ENCODE data around the gene MED13L. TPM values are rescaled to one million over a fixed set of nuclear protein-coding genes. Genes with fewer than 3 reads are reported as not detected.

Gene MED13L
- total and polyA plus RNA-seq, 2 donors (not counting 1 experiment from before 2014, with no cell fraction given), result 20.3 to 207 TPM

DNA sequence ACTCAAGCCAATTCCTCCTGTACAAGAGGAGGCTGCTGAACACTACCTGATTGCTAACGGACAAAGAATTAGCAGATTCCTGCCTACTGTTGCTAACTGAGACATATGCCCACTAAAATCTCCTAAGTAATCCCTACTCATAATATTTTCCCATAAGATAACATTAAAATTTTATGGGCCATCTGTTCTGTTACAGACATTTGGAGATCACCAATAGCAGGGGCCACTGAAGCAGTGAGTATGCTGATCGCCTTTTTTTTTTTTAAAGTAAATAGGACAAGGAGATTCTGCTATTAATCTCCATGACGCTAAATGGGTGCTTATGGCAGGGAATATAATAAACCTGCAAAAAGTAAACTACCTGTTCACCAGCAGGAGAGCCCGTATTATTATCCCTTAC is 292.9 kb downstream of the MED13L start:
- ATAC-seq (ENCODE audit: low read depth), result no peak
- H3K27ac ChIP-seq (ENCODE audit: low read length in 2 of 2), result no peak overlapping the region
- H3K4me1 ChIP-seq (ENCODE audit: control insufficient read depth in 2 of 2, insufficient read depth in 2 of 2, low read length in 2 of 2), result peaks cover 15% of the 10 kb centered on the region in 2 donors
- H3K27me3 ChIP-seq (replicated peaks in 1 of 4; ENCODE audit: control extremely low read depth in 1 of 4, control insufficient read depth in 3 of 4, insufficient read depth in 4 of 4, low read length in 3 of 4), result no peaks in the 10 kb centered on the region
- Mint-ChIP-seq H3K9me3 (ENCODE audit: insufficient read depth) (no peaks in the 10 kb centered on the region), H3K27ac (no peak overlapping the region), H3K4me3 (no peak overlapping the region), H3K4me1 (peaks cover 20% of the 10 kb centered on the region), H3K27me3 (no peaks in the 10 kb centered on the region)
- peaks cover 22 to 71% of the 10 kb centered on the region in 2 experiments for H3K36me3 ChIP-seq (replicated peaks in 1 of 2; ENCODE audit: control extremely low read depth in 1 of 2, control insufficient read depth in 1 of 2, extremely low read depth in 1 of 2, insufficient read depth in 2 of 2, low read length in 1 of 2)
- H3K9ac ChIP-seq (ENCODE audit: low read length), result no peak overlapping the region
- no peak overlapping the region for H3K4me2 ChIP-seq (replicated peaks; ENCODE audit: low read depth, low read length, poor library complexity, severe bottlenecking)
- H3K4me3 ChIP-seq (ENCODE audit: control extremely low read depth in 1 of 5, extremely low read depth in 1 of 5, insufficient read depth in 1 of 5, low read depth in 2 of 5, low read length in 4 of 5), result no peak overlapping the region
- 91% methylated on average over 1 of the region's 4 CpGs for WGBS (ENCODE audit: insufficient coverage)
- ChIA-PET POLR2A (no interaction called here), CTCF (interaction anchor here (2.3 kb wide), 1 partner anchor 725 kb away, joined by 13 read pairs; no protein-coding TSS in a partner anchor)
- no peak for DNase-seq
- H2AFZ ChIP-seq (ENCODE audit: insufficient read depth, low read depth, low read length, poor library complexity, severe bottlenecking), result no peak overlapping the region
- H4K20me1 ChIP-seq (ENCODE audit: control insufficient read depth, insufficient read depth, low read length, poor library complexity, severe bottlenecking), result peaks cover 12% of the 10 kb centered on the region
- peaks cover 10% of the 10 kb centered on the region for H3K79me2 ChIP-seq (ENCODE audit: control insufficient read depth, insufficient read depth, low read length)
- intact Hi-C loops (cut with micrococcal nuclease), result no loop called here
- TF ChIP-seq, protein P1, sequence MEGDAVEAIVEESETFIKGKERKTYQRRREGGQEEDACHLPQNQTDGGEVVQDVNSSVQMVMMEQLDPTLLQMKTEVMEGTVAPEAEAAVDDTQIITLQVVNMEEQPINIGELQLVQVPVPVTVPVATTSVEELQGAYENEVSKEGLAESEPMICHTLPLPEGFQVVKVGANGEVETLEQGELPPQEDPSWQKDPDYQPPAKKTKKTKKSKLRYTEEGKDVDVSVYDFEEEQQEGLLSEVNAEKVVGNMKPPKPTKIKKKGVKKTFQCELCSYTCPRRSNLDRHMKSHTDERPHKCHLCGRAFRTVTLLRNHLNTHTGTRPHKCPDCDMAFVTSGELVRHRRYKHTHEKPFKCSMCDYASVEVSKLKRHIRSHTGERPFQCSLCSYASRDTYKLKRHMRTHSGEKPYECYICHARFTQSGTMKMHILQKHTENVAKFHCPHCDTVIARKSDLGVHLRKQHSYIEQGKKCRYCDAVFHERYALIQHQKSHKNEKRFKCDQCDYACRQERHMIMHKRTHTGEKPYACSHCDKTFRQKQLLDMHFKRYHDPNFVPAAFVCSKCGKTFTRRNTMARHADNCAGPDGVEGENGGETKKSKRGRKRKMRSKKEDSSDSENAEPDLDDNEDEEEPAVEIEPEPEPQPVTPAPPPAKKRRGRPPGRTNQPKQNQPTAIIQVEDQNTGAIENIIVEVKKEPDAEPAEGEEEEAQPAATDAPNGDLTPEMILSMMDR (IDR thresholded peaks at IDR 0.05), result no peak
- TF ChIP-seq EZH2 (IDR thresholded peaks at IDR 0.05; ENCODE audit: borderline replicate concordance, insufficient read depth, low read depth, low read length, poor library complexity, severe bottlenecking), result no peak
- H3K9me3 ChIP-seq (ENCODE audit: control extremely low read depth in 1 of 3, control insufficient read depth in 2 of 3, insufficient read depth in 1 of 3, low read length in 2 of 3), result no peaks in the 10 kb centered on the region

DNA sequence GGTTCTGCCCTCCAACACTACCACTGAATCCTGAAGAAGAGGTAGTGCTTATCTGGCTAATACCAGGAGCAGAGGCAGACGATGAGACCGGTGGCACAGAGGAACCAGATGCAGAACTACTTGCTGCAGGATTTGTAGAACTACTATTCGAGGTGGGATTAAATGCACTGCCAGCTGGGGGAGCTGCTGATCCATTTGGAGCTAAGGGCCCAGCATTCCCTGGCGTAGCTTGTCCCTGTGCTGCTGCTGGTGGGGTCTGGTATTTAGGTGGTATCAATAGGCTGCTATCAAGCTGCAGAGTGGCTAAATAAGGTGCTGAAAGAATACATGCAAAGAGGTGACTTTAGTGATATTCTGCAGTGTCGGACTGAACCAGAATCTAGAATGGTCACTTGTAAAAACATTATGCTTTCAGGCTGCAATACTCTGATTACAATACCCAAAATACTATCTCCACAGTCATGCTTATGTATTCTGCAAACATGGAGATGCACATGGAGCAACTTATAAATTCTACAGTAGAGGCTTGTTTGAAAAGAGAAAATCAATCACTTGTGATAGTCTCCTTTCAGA is 294.2 kb downstream of the MED13L start:
- Histone ChIP-seq H2AFZ (ENCODE audit: insufficient read depth, low read depth, low read length, poor library complexity, severe bottlenecking) (no peak overlapping the region), H3K9ac (ENCODE audit: low read length) (no peak overlapping the region), H3K4me3 (ENCODE audit: control extremely low read depth in 1 of 5, extremely low read depth in 1 of 5, insufficient read depth in 1 of 5, low read depth in 2 of 5, low read length in 4 of 5) (no peak overlapping the region), H3K27ac (ENCODE audit: low read length in 2 of 2) (no peak overlapping the region), H3K9me3 (ENCODE audit: control extremely low read depth in 1 of 3, control insufficient read depth in 2 of 3, insufficient read depth in 1 of 3, low read length in 2 of 3) (no peaks in the 10 kb centered on the region), H3K4me2 (replicated peaks; ENCODE audit: low read depth, low read length, poor library complexity, severe bottlenecking) (no peak overlapping the region), H3K27me3 (replicated peaks in 1 of 4; ENCODE audit: control extremely low read depth in 1 of 4, control insufficient read depth in 3 of 4, insufficient read depth in 4 of 4, low read length in 3 of 4) (no peaks in the 10 kb centered on the region), H3K79me2 (ENCODE audit: control insufficient read depth, insufficient read depth, low read length) (peaks cover 1% of the 10 kb centered on the region), H3K36me3 (replicated peaks in 1 of 2; ENCODE audit: control extremely low read depth in 1 of 2, control insufficient read depth in 1 of 2, extremely low read depth in 1 of 2, insufficient read depth in 2 of 2, low read length in 1 of 2) (peaks cover 26 to 79% of the 10 kb centered on the region in 2 experiments), H3K4me1 (ENCODE audit: control insufficient read depth in 2 of 2, insufficient read depth in 2 of 2, low read length in 2 of 2) (peaks cover 2% of the 10 kb centered on the region in 2 donors), H4K20me1 (ENCODE audit: control insufficient read depth, insufficient read depth, low read length, poor library complexity, severe bottlenecking) (peaks cover 2% of the 10 kb centered on the region)
- no peak for TF ChIP-seq EZH2 (IDR thresholded peaks at IDR 0.05; ENCODE audit: borderline replicate concordance, insufficient read depth, low read depth, low read length, poor library complexity, severe bottlenecking)
- TF ChIP-seq, protein P1 (IDR thresholded peaks at IDR 0.05), result no peak
- Mint-ChIP-seq H3K27ac (no peak overlapping the region), H3K4me1 (peaks cover 7% of the 10 kb centered on the region), H3K27me3 (no peaks in the 10 kb centered on the region), H3K4me3 (no peak overlapping the region), H3K9me3 (ENCODE audit: insufficient read depth) (no peaks in the 10 kb centered on the region)
- 91% methylated on average over 4 of the region's 5 CpGs for WGBS (ENCODE audit: insufficient coverage)
- intact Hi-C loops (cut with micrococcal nuclease), result no loop called here
- no peak for ATAC-seq (ENCODE audit: low read depth)
- ChIA-PET CTCF (interaction anchor here (0.6 to 2.3 kb wide), 6 partner anchors 11 to 726 kb away, joined by 3 to 13 read pairs (median 3); no protein-coding TSS in a partner anchor), POLR2A (no interaction called here)
- no peak for DNase-seq

Measured in B cell (primary cell).